ENCODE data around the gene LMNTD1.

The LMNTD1 gene

GRCh38 chr12:25469368-25469767 lies 83.7 kb downstream of the LMNTD1 start:
- ChIA-PET CTCF (interaction anchor here (0.9 kb wide), 1 partner anchor 548 kb away, joined by 3 read pairs; no protein-coding TSS in a partner anchor), POLR2A (no interaction called here)
- Histone ChIP-seq H3K4me3 (ENCODE audit: low read depth, low read length) (no peak overlapping the region), H3K27ac (ENCODE audit: extremely low read depth, low read depth, low read length) (no peak overlapping the region), H3K36me3 (ENCODE audit: control insufficient read depth in 2 of 2, insufficient read depth in 1 of 2, low read length in 2 of 2) (no peaks in the 10 kb centered on the region), H3K9me3 (ENCODE audit: control insufficient read depth, insufficient read depth, low read depth, low read length) (no peaks in the 10 kb centered on the region), H3K4me1 (ENCODE audit: control insufficient read depth, insufficient read depth, low read length) (no peaks in the 10 kb centered on the region)
- no peak for TF ChIP-seq ZNF626 (tag by site-specific recombination; IDR thresholded peaks at IDR 0.05)
- TF ChIP-seq, protein P1, sequence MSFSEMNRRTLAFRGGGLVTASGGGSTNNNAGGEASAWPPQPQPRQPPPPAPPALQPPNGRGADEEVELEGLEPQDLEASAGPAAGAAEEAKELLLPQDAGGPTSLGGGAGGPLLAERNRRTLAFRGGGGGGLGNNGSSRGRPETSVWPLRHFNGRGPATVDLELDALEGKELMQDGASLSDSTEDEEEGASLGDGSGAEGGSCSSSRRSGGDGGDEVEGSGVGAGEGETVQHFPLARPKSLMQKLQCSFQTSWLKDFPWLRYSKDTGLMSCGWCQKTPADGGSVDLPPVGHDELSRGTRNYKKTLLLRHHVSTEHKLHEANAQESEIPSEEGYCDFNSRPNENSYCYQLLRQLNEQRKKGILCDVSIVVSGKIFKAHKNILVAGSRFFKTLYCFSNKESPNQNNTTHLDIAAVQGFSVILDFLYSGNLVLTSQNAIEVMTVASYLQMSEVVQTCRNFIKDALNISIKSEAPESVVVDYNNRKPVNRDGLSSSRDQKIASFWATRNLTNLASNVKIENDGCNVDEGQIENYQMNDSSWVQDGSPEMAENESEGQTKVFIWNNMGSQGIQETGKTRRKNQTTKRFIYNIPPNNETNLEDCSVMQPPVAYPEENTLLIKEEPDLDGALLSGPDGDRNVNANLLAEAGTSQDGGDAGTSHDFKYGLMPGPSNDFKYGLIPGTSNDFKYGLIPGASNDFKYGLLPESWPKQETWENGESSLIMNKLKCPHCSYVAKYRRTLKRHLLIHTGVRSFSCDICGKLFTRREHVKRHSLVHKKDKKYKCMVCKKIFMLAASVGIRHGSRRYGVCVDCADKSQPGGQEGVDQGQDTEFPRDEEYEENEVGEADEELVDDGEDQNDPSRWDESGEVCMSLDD (tag by site-specific recombination; IDR thresholded peaks at IDR 0.05), result no peak
- no peak for TF ChIP-seq ZNF555 (tag by site-specific recombination; conservative IDR thresholded peaks at IDR 0.05)
- no peak for TF ChIP-seq IKZF3 (tag by site-specific recombination; IDR thresholded peaks at IDR 0.05)
- no peak for TF ChIP-seq PBX3 (CRISPR knock-in tag; IDR thresholded peaks at IDR 0.05)
- TF ChIP-seq BCL11B (tag by site-specific recombination; IDR thresholded peaks at IDR 0.05; ENCODE audit: low read depth), result no peak

- Histone ChIP-seq H3K4me1 (ENCODE audit: control insufficient read depth, insufficient read depth, low read length) (no peaks in the 10 kb centered on the region), H3K27ac (ENCODE audit: extremely low read depth, low read depth, low read length) (no peak overlapping the region), H3K9me3 (ENCODE audit: control insufficient read depth, insufficient read depth, low read depth, low read length) (no peaks in the 10 kb centered on the region), H3K4me3 (ENCODE audit: low read depth, low read length) (no peak overlapping the region), H3K36me3 (ENCODE audit: control insufficient read depth in 2 of 2, insufficient read depth in 1 of 2, low read length in 2 of 2) (no peaks in the 10 kb centered on the region)
- POLR2A ChIA-PET, result no interaction called here
- TF ChIP-seq ZEB2 (tag by site-specific recombination; IDR thresholded peaks at IDR 0.05), result no peak
- no peak for TF ChIP-seq ZFP41 (tag by site-specific recombination; IDR thresholded peaks at IDR 0.05; ENCODE audit: borderline replicate concordance)
- TF ChIP-seq ZNF768 (tag by site-specific recombination; IDR thresholded peaks at IDR 0.05), result no peak
- no peak for TF ChIP-seq ZNF391 (tag by site-specific recombination; IDR thresholded peaks at IDR 0.05; ENCODE audit: borderline replicate concordance, low read depth)
- no peak for TF ChIP-seq ZNF169 (tag by site-specific recombination; IDR thresholded peaks at IDR 0.05)
- no peak for TF ChIP-seq ZNF341 (tag by site-specific recombination; IDR thresholded peaks at IDR 0.05; ENCODE audit: low read depth)
- TF ChIP-seq FEZF1 (tag by site-specific recombination; IDR thresholded peaks at IDR 0.05), result no peak
- TF ChIP-seq TRIM28 (IDR thresholded peaks at IDR 0.05; ENCODE audit: borderline replicate concordance, low read length), result no peak
- TF ChIP-seq RBAK (tag by site-specific recombination; IDR thresholded peaks at IDR 0.05), result no peak
- TF ChIP-seq ZNF394 (tag by site-specific recombination; IDR thresholded peaks at IDR 0.05; ENCODE audit: borderline replicate concordance), result no peak
- TF ChIP-seq OSR2 (tag by site-specific recombination; IDR thresholded peaks at IDR 0.05), result no peak
- TF ChIP-seq ZNF223 (tag by site-specific recombination; IDR thresholded peaks at IDR 0.05), result no peak
- TF ChIP-seq ZBTB20 (tag by site-specific recombination; IDR thresholded peaks at IDR 0.05), result no peak
- no peak for TF ChIP-seq ZNF157 (tag by site-specific recombination; IDR thresholded peaks at IDR 0.05)
- no peak for TF ChIP-seq ZNF274 (IDR thresholded peaks at IDR 0.05; ENCODE audit: low read length)
- TF ChIP-seq ZNF274 (tag by site-specific recombination; IDR thresholded peaks at IDR 0.05; ENCODE audit: borderline replicate concordance), result no peak
- CTCF ChIA-PET, result interaction anchor here (0.9 kb wide), 1 partner anchor 28 kb away, joined by 3 read pairs; no protein-coding TSS in a partner anchor
Measured at GRCh38 chr12:25463521-25463920, 89.6 kb downstream of the LMNTD1 start.
